OCI-LY7 (cell line): ENCODE data around the gene CA7. TPM values are rescaled to one million over a fixed set of nuclear protein-coding genes. Genes with fewer than 3 reads are reported as not detected.

Experiments used
- BruUV-seq: library from RNA; stranded (reverse); fragments of 400-500 nt; replicated peaks from 2 replicates; lab custom pipeline; 2021; lab: Mats Ljungman, UMichigan
- CTCF ChIA-PET: fragments of 300-600 bp; sonication (Branson Sonifier 250); formaldehyde crosslinking; loops from one replicate; lab custom pipeline; 2022; ENCODE audit warnings: antibody characterized with exemption; ENCODE audit not compliant: unreplicated experiment; lab: Charles Lee
- POLR2A ChIA-PET: fragments of 300-600 bp; sonication (Branson Sonifier 250); formaldehyde crosslinking; loops from one replicate; lab custom pipeline; 2022; ENCODE audit warnings: antibody characterized with exemption; lab: Charles Lee
- DNase-seq: peaks from one replicate; pipeline ENCODE4 v3.0.0-alpha.2; 2015; ENCODE audit warnings: low spot score
- H2AFZ ChIP-seq: fragments of 200-600 bp; sonication (generic), shearing (Covaris generic); 2 replicates; pipeline ENCODE4 v1.6.1; 2014; ENCODE audit warnings: mild to moderate bottlenecking, antibody characterized with exemption, low read length, moderate library complexity
- H3K27ac ChIP-seq: fragments of 200-600 bp; sonication (generic); 2 replicates; pipeline ENCODE4 v1.5.1; 2014; ENCODE audit warnings: mixed run types, low read depth, mild to moderate bottlenecking, moderate library complexity, low read length, inconsistent platforms; ENCODE audit not compliant: poor library complexity, severe bottlenecking
- H3K36me3 ChIP-seq: fragments of 200-600 bp; sonication (generic); 2 replicates; pipeline ENCODE4 v1.6.1; 2014; ENCODE audit warnings: mild to moderate bottlenecking, antibody characterized with exemption, low read length, moderate library complexity, mixed read lengths; ENCODE audit not compliant: insufficient read depth
- H3K4me1 ChIP-seq: fragments of 200-600 bp; sonication (generic); 2 replicates; pipeline ENCODE4 v1.5.1; 2014; ENCODE audit warnings: mild to moderate bottlenecking, low read length; ENCODE audit not compliant: insufficient read depth, poor library complexity, severe bottlenecking
- H3K4me2 ChIP-seq: fragments of 200-600 bp; sonication (generic); 2 replicates; pipeline ENCODE4 v1.6.1; 2014; ENCODE audit warnings: mild to moderate bottlenecking, low read length
- H3K4me3 ChIP-seq: fragments of 200-600 bp; sonication (generic); 2 replicates; pipeline ENCODE4 v1.5.1; 2014; ENCODE audit warnings: mild to moderate bottlenecking, low read depth, low read length; ENCODE audit not compliant: poor library complexity, severe bottlenecking
- H3K79me2 ChIP-seq: fragments of 200-600 bp; sonication (generic); 2 replicates; pipeline ENCODE4 v1.6.1; 2016; ENCODE audit warnings: low read depth, mild to moderate bottlenecking, low read length, moderate library complexity, mixed read lengths; ENCODE audit not compliant: insufficient read depth
- H3K9me2 ChIP-seq: fragments of 200-600 bp; sonication (generic); 2 replicates; pipeline ENCODE4 v1.6.1; 2016; ENCODE audit warnings: mild to moderate bottlenecking, low read length, mixed read lengths; ENCODE audit not compliant: insufficient read depth
- H3K9me3 ChIP-seq: fragments of 200-600 bp; sonication (generic); 2 replicates; pipeline ENCODE4 v1.6.1; 2014; ENCODE audit warnings: mild to moderate bottlenecking, mixed run types, low read length, mixed read lengths
- H4K20me1 ChIP-seq: fragments of 200-600 bp; sonication (generic); 2 replicates; pipeline ENCODE4 v1.6.1; 2014; ENCODE audit warnings: mild to moderate bottlenecking, antibody characterized with exemption, low read length, moderate library complexity, mixed read lengths; ENCODE audit not compliant: insufficient read depth
- EZH2phosphoT487 ChIP-seq: fragments of 200-600 bp; sonication (generic); IDR thresholded peaks from 2 replicates; pipeline ENCODE4 v1.6.1; 2018; ENCODE audit warnings: low read depth, borderline replicate concordance, mild to moderate bottlenecking, mixed run types, antibody characterized with exemption, low read length, moderate library complexity, mixed read lengths
- intact Hi-C: fragments of 100-400 bp; cut with micrococcal nuclease; formaldehyde crosslinking; loops from one replicate; pipeline ENCODE4 v1.10.0; 2022; ENCODE audit not compliant: unreplicated experiment
- total RNA-seq, 2 experiments: library from RNA; depleted of rRNA in 1 of 2; stranded (reverse); fragments of >200 nt in 1 of 2; shearing (Covaris generic) in 1 of 2; gene quantifications; 2 replicates each; pipeline ENCODE4 v1.2.3, GENCODE V29; 2014 to 2022
- TF ChIP-seq, protein P1 (sequence below): fragments of 200-600 bp; sonication (generic); conservative IDR thresholded peaks from 2 replicates; pipeline ENCODE4 v1.5.1; 2014; ENCODE audit warnings: mild to moderate bottlenecking, antibody characterized with exemption, low read length, moderate library complexity, mixed read lengths

Gene CA7
- total RNA-seq, 2 experiments from 2014 or later, result not detected

DNA sequence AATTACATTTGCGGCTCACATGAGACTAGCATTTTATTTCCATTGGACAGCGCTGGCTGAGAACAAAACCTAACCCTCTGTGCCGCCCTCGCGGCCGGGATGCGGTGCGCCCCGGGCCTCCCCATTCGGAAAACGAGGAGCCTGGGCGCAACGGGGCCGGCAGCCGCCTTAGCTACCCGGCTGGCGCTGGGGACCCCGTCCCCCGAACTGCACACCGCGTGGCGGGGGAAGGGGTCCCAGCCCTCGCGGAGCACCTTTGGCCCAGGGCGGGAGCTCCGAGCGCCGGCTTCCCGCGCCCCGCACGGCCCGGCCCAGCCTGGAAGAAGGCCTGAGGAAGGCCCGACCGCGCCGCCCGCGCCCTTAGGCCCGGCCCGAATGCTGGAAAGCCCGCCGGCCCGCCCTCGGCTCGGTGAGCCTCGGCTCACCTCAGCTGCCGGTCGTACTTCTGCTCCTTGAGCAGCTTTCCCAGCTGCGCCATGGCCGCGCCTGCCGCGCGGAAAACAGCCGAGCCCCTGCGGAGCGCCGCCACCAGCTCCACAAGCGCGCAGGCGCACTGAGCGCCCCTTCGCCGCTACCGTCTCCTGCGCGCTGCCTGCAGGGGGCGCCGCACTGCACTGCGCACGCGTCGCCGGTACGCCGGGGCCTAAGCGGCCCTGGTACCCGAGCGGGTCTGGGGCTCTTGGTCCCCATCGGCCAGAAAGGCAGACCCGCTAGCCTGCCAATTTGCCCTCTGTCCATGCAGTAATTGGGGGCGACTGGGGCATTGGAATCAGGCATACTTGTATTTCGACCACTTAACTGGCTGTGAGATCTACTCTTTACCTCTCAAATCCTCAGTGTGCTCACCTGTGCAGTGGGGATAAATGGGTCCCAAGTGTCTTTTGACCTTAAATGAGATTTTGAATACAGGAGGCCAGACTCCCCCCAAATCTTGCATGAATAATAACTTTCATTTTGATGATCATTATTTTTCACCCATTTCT lies 13.5 kb upstream of the CA7 start, which contains the start of gene NAE1:
NAE1 (minus strand) TSS at position 555 of the 983 bp plus-strand sequence; CDS start at position 478, 77 bp downstream.
- no peaks in the 10 kb centered on the region for H3K9me3 ChIP-seq
- DNase-seq, result peak; percentile 94
- peak within 1 kb of the TSS; percentile 79 for H3K4me2 ChIP-seq
- intact Hi-C loops, result loop anchor here (2.0 kb wide), 1 partner anchor 42 kb away; no protein-coding TSS in a partner anchor
- no peaks in the 10 kb centered on the region for H3K9me2 ChIP-seq
- CTCF ChIA-PET, result interaction anchor here (0.6 to 0.9 kb wide), 11 partner anchors 10 to 355 kb away, joined by 3 to 7 read pairs (median 4); partner anchors contain the start of gene PDP2
- POLR2A ChIA-PET, result interaction anchor here (0.5 to 1.4 kb wide), 6 partner anchors 19 to 93 kb away, joined by 3 to 6 read pairs (median 4); partner anchors contain the start of gene PDP2
- peak within 1 kb of the TSS; percentile 69 for H3K27ac ChIP-seq
- H2AFZ ChIP-seq, result peak within 1 kb of the TSS; percentile 97
- peaks cover 34% of the 10 kb centered on the region for H3K36me3 ChIP-seq
- no TSS peak for BruUV-seq
- H3K4me3 ChIP-seq, result peak within 1 kb of the TSS; percentile 81
- H4K20me1 ChIP-seq, result no peaks in the 10 kb centered on the region
- TF ChIP-seq, protein P1, sequence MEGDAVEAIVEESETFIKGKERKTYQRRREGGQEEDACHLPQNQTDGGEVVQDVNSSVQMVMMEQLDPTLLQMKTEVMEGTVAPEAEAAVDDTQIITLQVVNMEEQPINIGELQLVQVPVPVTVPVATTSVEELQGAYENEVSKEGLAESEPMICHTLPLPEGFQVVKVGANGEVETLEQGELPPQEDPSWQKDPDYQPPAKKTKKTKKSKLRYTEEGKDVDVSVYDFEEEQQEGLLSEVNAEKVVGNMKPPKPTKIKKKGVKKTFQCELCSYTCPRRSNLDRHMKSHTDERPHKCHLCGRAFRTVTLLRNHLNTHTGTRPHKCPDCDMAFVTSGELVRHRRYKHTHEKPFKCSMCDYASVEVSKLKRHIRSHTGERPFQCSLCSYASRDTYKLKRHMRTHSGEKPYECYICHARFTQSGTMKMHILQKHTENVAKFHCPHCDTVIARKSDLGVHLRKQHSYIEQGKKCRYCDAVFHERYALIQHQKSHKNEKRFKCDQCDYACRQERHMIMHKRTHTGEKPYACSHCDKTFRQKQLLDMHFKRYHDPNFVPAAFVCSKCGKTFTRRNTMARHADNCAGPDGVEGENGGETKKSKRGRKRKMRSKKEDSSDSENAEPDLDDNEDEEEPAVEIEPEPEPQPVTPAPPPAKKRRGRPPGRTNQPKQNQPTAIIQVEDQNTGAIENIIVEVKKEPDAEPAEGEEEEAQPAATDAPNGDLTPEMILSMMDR, result peak; percentile 92
- no peak for TF ChIP-seq EZH2phosphoT487
- peaks cover 22% of the 10 kb centered on the region for H3K4me1 ChIP-seq
- H3K79me2 ChIP-seq, result peaks cover 29% of the 10 kb centered on the region

DNA sequence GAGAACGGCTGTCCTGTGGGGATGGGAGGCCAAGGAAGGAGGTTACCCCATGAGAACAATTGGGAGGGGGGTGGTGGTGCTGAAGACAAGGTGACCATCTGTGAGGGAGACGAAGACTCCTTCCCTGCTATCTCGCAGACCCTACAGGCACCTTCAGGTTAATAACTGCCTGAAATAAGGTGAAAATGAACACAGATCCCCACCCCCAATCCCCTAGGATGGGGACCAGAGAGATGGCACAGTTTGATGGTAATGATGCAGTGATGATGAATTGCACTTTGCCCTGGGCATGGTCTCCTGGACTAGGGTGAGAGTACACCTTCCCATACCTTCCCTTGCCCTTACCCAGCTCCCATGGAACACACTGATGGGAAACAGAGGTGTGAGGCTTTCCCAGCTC lies 12.0 kb upstream of the CA7 start:
- Histone ChIP-seq H3K79me2 (peaks cover 29% of the 10 kb centered on the region), H3K27ac (no peak overlapping the region), H4K20me1 (no peaks in the 10 kb centered on the region), H3K4me3 (no peak overlapping the region), H3K9me2 (no peaks in the 10 kb centered on the region), H2AFZ (no peak overlapping the region), H3K9me3 (no peaks in the 10 kb centered on the region), H3K36me3 (peaks cover 19% of the 10 kb centered on the region), H3K4me2 (no peak overlapping the region), H3K4me1 (peaks cover 22% of the 10 kb centered on the region)
- BruUV-seq, result no TSS peak
- no peak for DNase-seq
- TF ChIP-seq, protein P1, result no peak
- no peak for TF ChIP-seq EZH2phosphoT487
- ChIA-PET CTCF (no interaction called here), POLR2A (no interaction called here)
- intact Hi-C loops, result no loop called here
